GM13976 (cell line): ENCODE results near the gene TNS1.

Experiments
- DNase-seq: peaks from one replicate; pipeline ENCODE4 v3.0.0; 2012; ENCODE audit warnings: low spot score
- CTCF ChIP-seq: IDR thresholded peaks from 2 replicates; pipeline ENCODE4 v1.5.1; 2012; ENCODE audit warnings: borderline replicate concordance, mild to moderate bottlenecking; ENCODE audit not compliant: insufficient read depth; ENCODE audit errors: extremely low read depth, missing control alignments, control extremely low read depth
- in situ Hi-C: fragments of 300-500 bp; cut with MboI; formaldehyde crosslinking; loops from one replicate; pipeline ENCODE4 v1.12.0; 2022; ENCODE audit warnings: low sequenced_read_pairs, mixed read lengths, inconsistent platforms; ENCODE audit not compliant: unreplicated experiment

Gene TNS1

GRCh38 chr2:218015586-218016521 lies 13.1 kb upstream of the TNS1 start:
- in situ Hi-C loops: no loop called here
- DNase-seq: no peak
- TF ChIP-seq CTCF: no peak

GRCh38 chr2:218014706-218015585 lies 12.2 kb upstream of the TNS1 start:
- DNase-seq: no peak
- TF ChIP-seq CTCF: no peak
- in situ Hi-C loops: no loop called here

GRCh38 chr2:218013289-218013688 lies 10.5 kb upstream of the TNS1 start:
- DNase-seq: no peak
- TF ChIP-seq CTCF: no peak
- in situ Hi-C loops: no loop called here

GRCh38 chr2:218012284-218012683 lies 9.5 kb upstream of the TNS1 start:
- no peak for TF ChIP-seq CTCF
- DNase-seq: no peak
- in situ Hi-C loops: no loop called here

GRCh38 chr2:218011653-218012040 lies 8.9 kb upstream of the TNS1 start:
- in situ Hi-C loops: no loop called here
- TF ChIP-seq CTCF: no peak

GRCh38 chr2:218010984-218011652 lies 8.3 kb upstream of the TNS1 start:
- no peak for TF ChIP-seq CTCF
- in situ Hi-C loops: no loop called here
- DNase-seq: no peak

More at GRCh38 chr2:218011653-218012040, 8.9 kb upstream of the TNS1 start:
- DNase-seq: no peak
